Activated CD8-positive, alpha-beta memory T cell treated with anti-CD3 and anti-CD28 coated beads for 48 hours (primary cell): ENCODE data around the gene PDXDC1.
"Not testable (repeated sequence)": the region's sequence is repeated elsewhere in the genome, so short reads cannot be mapped to it uniquely, and the experiment has no call there.

Experiments
- DNase-seq, 3 experiments: peaks; one replicate each; pipeline ENCODE4 v3.0.0-alpha.2; 2020; ENCODE audit warnings: low read depth in 2 of 3, low spot score in 2 of 3

The PDXDC1 gene

DNA sequence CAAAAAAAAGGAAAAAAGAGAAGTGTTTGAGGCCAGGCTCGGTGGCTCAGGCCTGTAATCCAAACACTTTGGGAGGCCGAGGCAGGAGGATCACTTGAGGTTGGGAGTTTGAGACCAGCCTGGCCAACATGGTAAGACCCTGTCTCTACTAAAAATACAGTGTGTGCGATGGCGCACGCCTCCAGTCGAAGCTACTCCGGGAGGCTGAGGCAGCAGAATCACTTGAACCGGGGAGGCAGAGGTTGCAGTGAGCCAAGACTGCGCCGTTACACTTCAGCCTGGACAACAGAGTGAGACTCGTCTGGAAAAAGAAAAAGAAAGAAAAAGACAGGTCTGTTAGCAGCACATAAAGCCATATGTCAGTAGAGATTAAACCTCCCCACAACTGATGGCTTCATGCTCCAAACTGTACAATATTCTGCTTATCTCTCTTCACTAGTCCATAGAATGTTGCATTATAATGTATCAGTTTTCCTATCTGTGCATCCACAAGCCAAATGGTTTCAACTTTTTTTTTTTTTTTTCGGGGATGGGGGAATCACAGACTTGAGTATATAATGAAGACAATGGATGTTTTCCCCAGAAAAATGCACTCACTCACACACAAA, 3.1 kb upstream of the PDXDC1 start:
- DNase-seq, result not testable (repeated sequence)

DNA sequence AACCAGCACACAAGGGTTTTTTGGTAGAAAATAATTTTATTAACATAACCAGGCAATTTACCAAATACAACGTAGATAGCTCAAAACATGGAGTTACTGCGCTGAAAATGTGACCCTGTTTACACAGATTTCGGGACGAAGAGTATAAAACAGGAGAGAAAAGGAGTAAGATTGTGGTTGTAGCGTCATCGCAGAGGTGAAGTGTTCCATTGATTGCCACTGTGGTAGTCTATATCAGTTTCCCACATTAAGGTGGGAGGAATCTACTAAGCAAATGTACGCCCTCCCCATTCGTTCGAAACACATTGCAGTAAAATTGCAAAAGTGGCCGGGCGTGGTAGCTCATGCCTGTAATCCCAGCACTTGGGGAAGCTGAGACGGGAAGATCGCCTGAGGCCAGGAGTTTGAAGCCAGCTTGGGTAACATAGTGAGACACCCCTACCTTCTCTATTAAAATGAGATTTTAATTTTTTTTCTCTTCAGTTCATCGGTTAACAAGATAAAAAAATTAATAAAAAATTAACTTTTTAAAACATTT, 972 bp upstream of the PDXDC1 start:
- not testable (repeated sequence) for DNase-seq

DNA sequence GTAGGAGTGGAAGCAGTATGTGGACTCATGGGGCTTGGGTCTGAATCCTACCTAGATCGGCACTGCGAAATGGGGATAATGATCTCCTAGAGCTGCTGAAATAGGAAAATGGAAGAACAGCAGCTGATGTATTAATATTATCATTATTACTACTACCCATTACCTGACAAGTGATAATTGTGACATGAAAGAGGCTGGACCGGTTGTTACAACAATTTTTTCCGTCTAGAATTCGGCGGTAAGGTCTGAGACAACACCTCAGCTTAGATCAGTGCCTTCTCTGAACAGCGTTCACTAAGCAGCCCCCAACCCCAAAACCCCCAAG, 533 bp upstream of the PDXDC1 start:
- DNase-seq, result not testable (repeated sequence)

DNA sequence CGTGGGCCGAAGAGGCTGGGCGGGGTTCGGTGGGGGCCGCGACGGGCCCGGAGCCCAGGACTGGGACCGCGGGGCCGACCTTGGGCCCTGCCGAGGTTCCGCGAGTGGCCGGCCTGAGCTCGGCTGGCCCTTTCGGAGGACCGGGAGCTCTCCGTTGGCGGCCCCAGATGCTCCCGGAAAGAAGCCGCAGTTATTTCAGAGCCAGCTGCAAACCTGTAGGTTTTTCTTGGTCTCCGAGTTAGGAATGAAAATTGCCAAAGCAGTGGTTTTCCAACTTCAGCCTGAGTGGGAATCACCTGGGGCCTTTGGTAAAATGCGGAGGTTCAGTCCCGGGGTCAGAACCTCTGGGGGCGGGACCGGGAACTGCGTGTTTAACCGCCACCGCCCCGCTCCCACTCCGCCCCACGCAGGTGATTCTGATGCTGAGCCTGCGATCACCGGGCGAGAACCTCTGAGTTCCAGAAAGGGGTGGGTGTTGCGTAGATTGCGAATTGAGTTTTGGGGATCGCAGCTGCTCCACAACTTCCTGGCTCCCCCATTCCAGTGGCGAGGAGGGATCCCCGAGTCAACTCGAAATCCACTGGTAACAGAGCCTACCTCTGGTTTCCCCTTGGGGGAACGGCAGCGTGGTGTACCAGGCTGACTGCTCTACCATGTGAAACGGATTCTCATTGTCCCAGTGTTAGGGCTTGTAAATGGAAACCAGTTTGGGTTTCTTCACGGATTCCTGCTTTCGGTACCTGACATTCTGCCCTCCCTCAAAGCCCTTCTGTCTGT, 780 bp downstream of the PDXDC1 start:
- DNase-seq, result peak; percentile 23 to 28 (median 25)

DNA sequence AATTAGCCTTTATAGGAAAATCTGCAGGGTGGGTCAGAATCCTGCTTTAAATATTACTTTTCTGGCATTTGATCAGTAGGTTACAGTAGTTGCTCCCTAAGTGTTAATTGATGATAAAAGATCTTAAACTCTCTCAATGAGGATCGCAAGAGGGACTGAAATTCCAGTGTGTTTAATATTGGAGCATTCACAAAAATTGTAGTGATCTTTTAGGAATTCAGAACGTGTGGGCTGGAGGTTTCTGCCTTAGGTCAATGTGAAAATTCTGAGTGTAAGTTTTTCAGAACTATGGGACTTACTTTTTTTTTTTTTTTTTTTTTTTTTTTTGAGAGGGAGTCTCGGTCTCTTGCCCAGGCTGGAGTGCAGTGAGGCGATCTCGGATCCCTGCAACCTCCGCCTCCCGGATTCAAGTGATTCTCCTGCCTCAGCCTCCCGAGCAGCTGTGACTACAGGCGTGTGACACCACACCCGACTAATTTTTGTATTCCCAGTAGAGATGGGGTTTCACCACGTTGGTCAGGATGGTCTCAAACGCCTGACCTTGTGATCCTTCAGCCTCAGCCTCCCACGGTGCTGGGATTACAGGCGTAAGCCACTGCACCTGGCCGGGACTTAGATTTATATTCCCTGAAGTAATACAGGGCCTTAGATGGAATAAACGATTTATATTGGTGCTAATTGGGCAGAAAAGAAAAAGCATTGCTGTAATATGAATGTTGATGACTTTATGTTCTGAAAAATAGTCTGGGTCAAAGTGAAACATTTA, 2.3 kb downstream of the PDXDC1 start:
- not testable (repeated sequence) for DNase-seq

DNA sequence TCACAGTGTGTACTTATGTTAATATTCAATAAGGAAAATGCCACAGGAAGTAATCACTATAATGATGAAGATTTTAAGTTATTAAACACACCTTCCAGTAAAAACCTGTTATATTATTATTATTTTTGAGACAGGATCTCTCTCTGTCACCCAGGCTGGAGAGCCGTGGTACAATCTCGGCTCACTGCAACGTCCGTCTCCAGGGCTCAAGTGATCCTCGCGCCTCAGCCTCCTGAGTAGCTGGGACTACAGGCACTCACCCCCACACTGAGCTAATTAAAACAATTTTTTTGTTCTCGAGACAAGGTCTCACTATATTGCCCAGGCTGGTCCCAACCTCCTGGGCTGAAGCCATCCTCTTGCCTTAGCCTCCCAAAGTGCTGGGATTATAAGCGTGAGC, 3.5 kb downstream of the PDXDC1 start:
- DNase-seq, result not testable (repeated sequence)

DNA sequence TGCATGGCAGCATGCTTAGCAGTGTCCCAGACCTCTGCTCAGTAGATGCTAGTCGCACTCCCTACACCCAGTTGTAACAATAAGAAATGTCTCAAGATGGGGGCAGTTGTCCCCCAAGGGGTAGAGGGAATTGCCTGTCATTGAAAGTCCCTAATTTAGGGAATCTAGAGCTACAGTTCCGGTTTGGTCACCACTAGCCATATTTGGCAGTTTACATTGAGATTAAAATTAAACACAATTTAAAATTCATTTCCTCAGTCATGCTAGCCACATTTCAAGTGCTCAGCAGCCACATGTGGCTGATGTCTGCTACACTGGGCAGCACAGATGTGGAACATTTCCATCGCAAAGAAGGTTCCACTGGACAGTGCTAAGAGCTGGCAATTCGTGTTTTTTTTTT, 4.1 kb downstream of the PDXDC1 start:
- DNase-seq, result not testable (repeated sequence)

DNA sequence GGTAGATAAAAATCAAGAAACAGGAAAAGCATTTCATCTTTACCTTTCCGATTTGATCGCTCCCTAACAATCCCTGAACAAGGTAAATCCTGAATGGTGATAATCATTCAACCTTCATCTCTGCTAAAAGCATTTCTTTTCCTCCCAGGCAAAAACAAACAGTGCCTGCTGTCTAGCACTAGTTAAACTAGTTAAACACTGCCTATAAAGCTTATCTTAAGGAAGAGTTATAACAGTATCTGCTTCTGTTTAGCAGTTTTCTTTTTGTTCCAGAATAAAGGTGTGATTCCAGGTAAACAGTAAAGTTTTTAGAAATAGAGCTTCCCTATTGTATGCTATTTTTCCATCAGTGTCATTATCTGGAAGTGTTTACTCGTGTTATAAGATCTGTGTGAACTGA, 6.4 kb downstream of the PDXDC1 start:
- DNase-seq, result not testable (repeated sequence)

DNA sequence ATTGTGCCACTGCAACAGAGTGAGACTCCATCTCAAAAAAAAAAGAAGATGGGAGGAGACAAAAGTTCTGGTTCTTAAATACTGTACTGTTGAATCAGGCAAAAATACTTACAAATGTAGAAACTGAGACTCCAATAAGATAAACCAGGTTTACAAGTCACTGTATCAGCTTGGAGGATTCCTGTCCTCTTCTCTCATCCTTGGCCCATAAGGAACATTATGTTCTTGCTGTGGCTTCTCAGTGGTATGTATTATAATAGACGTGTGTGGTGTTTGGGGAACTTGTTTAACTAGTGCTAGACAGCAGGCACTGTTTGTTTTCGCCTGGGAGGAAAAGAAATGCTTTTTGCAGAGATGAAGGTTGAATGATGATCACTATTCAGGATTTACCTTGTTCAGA, 7.7 kb downstream of the PDXDC1 start:
- DNase-seq, result not testable (repeated sequence)

DNA sequence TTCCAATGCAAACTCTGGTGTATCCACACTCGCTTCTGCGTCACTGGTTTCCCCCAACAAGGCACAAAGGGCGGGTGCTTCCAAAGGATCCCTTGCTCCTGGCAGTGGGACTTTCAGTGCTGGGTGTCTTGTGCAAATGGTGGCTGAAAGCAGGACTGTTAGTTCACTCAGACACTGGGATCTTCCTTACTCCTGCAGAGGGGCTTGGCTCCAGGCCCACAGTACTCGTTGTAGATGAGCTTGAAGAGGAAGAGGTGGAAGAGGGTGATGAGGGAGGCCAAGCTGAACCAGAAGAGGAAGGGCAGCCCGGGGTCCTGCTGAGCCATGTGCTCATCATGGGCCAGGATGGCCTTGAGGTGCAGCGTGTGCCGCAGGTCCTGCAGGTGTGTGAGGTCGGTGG, 13.3 kb downstream of the PDXDC1 start:
- DNase-seq, result not testable (repeated sequence)

DNA sequence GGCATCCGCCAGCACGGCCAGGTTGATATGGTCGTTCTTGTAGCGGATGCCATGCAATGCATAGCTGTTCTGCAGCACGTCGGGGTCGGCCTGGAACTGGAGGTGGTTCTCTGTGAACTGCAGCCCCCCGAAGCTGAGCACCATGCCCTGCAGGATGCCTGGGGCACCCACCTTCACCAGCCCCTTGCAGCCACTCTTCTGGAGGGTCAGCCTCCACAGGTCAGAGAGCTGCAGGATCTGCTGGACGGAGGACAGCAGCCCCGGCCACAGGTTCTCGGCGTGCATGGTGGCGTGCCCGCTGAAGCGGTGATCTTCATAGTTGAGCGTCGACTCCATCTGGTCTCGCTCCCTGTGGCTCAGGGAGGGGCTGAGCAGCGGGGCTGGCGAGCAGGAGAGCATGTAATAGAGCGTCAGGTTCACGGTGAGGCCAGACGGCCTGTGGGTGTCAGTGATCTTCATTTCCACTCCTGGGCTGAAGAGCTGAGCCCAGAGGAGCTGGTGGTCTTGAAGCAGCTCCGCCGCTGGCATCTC, 13.9 kb downstream of the PDXDC1 start:
- not testable (repeated sequence) for DNase-seq

DNA sequence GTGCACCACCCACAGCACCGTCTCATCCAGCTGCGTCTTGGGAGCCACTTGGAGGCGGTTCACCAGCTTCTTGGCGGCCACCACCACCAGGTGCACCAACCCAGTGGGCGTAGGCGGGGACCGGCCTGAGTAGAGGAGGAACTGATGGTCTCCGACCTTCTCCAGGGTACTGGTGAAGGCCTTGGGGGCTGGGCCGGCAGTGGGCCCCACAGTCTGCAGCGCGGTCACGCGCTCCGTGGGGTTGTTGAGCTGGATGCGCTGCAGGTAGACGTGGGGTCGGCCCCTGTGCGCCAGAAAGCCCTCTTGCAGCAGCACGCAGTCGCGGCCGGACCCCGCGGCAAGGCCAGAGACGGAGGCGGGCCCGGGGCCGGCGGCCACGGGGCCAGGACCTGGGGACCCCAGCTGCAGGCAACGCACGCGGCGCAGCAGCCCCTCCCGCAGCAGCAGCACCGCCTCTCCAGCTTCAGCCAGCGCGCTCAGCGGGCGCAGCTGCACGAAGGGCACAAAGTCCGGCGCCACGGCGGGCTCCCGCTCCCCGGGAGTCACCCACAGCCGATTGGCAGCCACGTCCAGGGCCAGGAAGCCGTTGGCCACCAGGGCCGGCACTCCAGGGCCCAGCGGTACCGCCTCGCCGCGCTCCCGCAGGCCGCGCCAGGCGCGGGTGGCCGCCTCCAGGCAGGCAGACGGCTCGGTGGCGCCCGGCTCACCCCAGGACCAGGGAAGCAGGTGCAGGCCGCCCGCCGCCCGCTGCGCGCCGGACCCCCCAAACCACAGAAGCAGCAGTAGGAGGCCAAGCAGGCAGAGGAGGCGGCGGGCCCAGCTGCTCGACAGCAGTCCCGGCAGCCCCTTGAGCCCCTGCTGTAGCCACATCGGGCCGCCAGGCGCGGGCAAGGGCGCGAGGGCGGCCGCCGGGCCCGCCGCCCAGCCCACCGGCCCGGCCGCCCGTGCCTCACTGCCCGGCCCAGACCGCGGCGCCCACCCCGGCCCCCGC, 14.8 kb downstream of the PDXDC1 start:
- DNase-seq, result not testable (repeated sequence)

DNA sequence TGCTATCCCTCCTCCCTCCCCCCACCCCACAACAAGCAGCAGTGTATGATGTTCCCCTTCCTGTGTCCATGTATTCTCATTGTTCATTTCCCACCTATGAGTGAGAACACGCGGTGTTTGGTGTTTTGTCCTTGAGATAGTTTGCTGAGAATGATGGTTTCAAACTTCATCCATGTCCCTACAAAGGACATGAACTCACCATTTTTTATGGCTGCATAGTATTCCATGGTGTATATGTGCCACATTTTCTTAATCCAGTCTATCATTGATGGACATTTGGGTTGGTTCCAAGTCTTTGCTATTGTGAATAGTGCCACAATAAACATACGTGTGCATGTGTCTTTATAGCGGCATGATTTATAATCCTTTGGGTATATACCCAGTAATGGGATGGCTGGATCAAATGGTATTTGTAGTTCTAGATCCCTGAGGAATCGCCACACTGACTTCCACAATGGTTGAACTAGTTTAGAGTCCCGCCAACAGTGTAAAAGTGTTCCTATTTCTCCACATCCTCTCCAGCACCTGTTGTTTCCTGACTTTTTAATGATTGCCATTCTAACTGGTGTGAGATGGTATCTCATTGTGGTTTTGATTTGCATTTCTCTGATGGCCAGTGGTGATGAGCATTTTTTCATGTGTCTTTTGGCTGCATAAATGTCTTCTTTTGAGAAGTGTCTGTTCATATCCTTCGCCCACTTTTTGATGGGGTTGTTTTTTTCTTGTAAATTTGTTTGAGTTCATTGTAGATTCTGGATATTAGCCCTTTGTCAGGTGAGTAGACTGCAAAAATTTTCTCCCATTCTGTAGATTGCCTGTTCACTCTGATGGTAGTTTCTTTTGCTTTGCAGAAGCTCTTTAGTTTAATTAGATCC, 18.7 kb downstream of the PDXDC1 start:
- DNase-seq, result not testable (repeated sequence)

DNA sequence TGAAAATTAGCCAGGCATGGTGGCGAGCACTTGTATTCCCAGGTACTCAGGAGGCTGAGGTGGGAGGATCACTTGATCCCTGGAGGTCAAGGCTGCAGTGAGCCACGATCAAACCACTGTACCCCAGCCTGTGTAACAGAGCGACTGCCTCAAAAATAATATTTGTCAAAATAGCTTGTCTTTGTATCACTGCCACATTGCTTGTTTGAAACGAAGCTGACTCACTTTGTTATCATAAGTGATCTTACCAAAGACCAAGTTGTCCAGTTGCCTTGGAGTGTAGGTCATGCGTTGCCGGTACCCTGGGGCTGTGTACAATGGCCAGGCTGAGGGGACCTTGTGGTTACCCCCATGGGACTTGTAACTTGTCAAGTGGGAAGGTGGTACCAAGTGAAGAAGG, 21.9 kb downstream of the PDXDC1 start:
- not testable (repeated sequence) for DNase-seq

DNA sequence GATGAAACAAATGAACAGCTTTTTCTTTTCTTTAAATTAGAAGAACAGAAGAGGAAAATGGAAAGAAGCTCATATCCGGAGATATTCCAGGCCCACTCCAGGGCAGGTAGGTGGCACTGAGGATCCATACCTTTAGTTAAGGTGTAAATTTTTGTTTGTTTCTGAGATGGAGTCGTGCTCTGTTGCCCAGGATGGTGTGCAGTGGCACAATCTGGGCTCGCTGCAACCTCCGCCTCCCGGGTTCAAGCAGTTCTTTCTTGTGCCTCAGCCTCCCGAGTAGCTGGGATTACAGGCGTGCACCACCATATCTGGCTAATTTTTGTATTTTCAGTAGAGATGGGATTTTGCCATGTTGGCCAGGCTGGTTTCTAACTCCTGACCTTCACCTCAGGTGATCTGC, 23.5 kb downstream of the PDXDC1 start:
- DNase-seq, result not testable (repeated sequence)

DNA sequence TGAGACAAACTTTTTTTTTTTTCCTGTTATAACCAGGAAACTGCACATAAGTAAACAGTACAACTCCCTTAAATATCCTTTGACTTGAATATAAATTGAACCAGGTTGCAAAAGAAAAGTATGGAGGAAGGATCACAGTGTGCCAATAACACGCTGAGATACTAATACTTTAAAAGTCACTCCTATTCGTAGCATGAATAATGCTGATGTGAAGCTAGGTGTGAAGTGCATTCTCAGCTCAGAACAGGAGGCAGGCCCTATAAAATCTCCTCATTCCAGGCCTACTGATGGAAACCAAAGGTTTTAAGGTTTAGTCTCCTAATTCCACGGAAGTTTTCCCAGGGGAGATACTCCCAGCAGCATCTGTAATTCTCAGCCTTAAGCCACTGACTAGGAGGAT, 25.0 kb downstream of the PDXDC1 start:
- not testable (repeated sequence) for DNase-seq

DNA sequence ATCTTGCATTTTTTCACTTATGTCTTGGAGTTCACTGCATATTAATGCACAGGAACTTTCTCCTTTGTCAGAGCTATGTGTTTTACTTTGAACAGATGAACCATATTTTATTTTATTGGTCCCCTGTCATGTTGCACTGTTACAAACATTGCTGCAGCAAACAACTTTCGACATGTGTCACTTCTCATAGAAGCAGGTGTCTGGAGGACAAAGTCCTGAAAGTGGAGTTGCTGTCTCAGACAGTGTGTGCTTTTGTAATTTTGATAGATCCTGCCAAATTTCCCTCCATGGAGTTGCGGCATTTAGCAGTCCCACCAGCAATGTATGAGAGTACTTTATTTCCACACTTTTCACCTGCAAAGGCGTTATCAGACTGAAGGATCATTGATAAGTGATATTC, 27.6 kb downstream of the PDXDC1 start:
- not testable (repeated sequence) for DNase-seq

DNA sequence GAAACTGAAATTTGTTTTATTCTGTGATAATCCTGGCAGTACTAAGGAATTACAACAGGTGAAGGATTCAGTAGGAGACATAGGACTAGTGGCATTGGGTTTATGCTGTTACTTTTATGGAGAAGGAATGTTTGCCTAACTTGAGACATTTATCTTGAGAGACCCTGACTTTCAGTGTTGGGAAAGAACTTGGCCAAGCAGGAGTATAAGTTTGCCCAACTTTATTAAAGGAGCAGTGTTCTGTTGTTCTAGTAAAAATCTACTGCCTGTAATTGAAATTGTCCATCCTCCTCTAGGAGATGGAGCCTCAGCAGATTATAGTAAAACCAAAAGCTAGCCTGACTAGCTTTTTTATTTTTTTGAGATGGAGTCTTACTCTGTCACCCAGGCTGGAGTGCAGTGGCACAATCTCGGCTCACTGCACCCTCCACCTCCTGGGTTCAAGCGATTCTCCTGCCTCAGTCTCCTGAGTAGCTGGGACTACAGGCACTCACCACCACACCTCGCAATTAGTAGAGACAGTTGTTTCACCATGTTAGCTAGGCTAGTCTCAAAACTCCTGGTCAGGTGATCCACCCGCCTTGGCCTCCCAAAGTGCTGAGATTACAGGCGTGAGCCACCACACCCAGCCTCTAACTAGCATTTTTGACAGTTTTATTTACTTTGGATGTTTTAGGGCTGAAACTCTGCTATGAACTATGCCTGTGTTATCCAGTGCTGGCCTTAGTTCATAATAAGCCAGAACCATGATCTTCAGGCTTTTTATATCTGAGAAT, 30.7 kb downstream of the PDXDC1 start:
- not testable (repeated sequence) for DNase-seq

DNA sequence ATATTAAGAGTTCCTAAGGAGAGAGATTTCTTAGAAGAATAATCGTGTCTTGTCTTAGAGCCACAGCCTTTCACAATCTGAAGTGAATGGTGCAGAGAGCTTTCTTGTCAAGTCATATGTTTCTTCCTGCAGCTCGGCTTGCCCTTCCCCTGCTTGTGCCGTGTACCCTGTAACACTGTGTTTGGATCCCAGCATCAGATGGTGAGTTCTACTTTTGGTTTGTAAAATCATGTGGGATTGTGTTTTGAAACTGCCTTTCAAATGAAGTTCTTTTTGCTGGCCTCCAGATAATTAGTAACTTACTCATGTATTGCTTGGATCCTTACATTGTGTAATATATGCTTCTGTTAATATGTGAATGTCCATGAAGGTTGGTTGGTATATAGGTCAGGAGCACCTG, 33.8 kb downstream of the PDXDC1 start:
- DNase-seq, result not testable (repeated sequence)
